RWPE1 (cell line): ENCODE measurements around the gene TMEM94.
A peak's percentile ranks its signal among the peaks of the same experiment; 100 is the strongest.

Experiments used
- CTCF ChIA-PET: fragments of 350-600 bp; sonication (Branson Sonifier 250); formaldehyde crosslinking; extraction: SDS; loops from one replicate; lab custom pipeline; 2021; lab: Yijun Ruan, JAX
- POLR2A ChIA-PET: fragments of 400-600 bp; formaldehyde crosslinking; extraction: SDS; loops from one replicate; lab custom pipeline; 2020; ENCODE audit warnings: antibody characterized with exemption; ENCODE audit not compliant: low non-redundant PET; lab: Yijun Ruan, JAX
- DNase-seq: peaks from one replicate; pipeline ENCODE4 v3.0.0; 2012; ENCODE audit warnings: low spot score
- H3K27ac ChIP-seq: fragments of 450-650 bp; 2 replicates; pipeline ENCODE4 v1.5.1; 2017
- CTCF ChIP-seq: fragments of 450-650 bp; conservative IDR thresholded peaks from 2 replicates; pipeline ENCODE4 v1.5.1; 2017; ENCODE audit warnings: low read depth, mild to moderate bottlenecking

The TMEM94 gene

GRCh38 chr17:75511610-75512575 is 55.5 kb downstream of the TMEM94 start:
- TF ChIP-seq CTCF, result no peak
- POLR2A ChIA-PET, result interaction anchor here (0.5 kb wide), 1 partner anchor 71 kb away, joined by 8 read pairs; no protein-coding TSS in a partner anchor
- CTCF ChIA-PET, result interaction anchor here (3.0 kb wide), 1 partner anchor 8 kb away, joined by 13 read pairs; no protein-coding TSS in a partner anchor
- H3K27ac ChIP-seq, result peak overlapping the region; percentile 86
- no peak for DNase-seq

- POLR2A ChIA-PET, result no interaction called here
- CTCF ChIA-PET, result interaction anchor here (0.7 to 3.0 kb wide), 3 partner anchors 9 to 85 kb away, joined by 3 to 13 read pairs (median 4); no protein-coding TSS in a partner anchor
- no peak for DNase-seq
- TF ChIP-seq CTCF, result no peak
- H3K27ac ChIP-seq, result peak overlapping the region; percentile 86
Observed at GRCh38 chr17:75512926-75513640, 56.6 kb downstream of the TMEM94 start.

- ChIA-PET POLR2A (no interaction called here), CTCF (interaction anchor here (0.5 to 3.0 kb wide), 5 partner anchors 10 to 149 kb away, joined by 3 to 13 read pairs (median 5); no protein-coding TSS in a partner anchor)
- no peak for TF ChIP-seq CTCF
- no peak for DNase-seq
- H3K27ac ChIP-seq, result peak overlapping the region; percentile 86
Observed at GRCh38 chr17:75513641-75514000, 57.2 kb downstream of the TMEM94 start.

GRCh38 chr17:75514299-75514918 is 58.0 kb downstream of the TMEM94 start:
- ChIA-PET POLR2A (no interaction called here), CTCF (interaction anchor here (0.5 to 3.0 kb wide), 5 partner anchors 11 to 150 kb away, joined by 4 to 13 read pairs (median 5); partner anchors contain the start of gene SMIM5)
- no peak for TF ChIP-seq CTCF
- peak overlapping the region; percentile 86 for H3K27ac ChIP-seq
- peak; percentile 85 for DNase-seq

- no peak for TF ChIP-seq CTCF
- peak; percentile 21 for DNase-seq
- CTCF ChIA-PET, result interaction anchor here (0.6 to 3.0 kb wide), 3 partner anchors 11 to 119 kb away, joined by 4 to 13 read pairs (median 4); partner anchors contain the start of gene SMIM5
- H3K27ac ChIP-seq, result peak overlapping the region; percentile 86
- POLR2A ChIA-PET, result no interaction called here
Observed at GRCh38 chr17:75514919-75515495, 58.6 kb downstream of the TMEM94 start.
